GM23338 (cell line): ENCODE results near the gene CNTN1. TPM values are rescaled to one million over a fixed set of nuclear protein-coding genes. Genes with fewer than 3 reads are reported as not detected.

Experiments
- ATAC-seq: fragments of 200-7000 bp; cut with Tn5 transposase; 3 replicates; pipeline ENCODE4 v1.9.1; 2020
- DNase-seq: peaks from one replicate; pipeline ENCODE4 v3.0.0-alpha.2; 2015; ENCODE audit warnings: low spot score
- H2AFZ ChIP-seq: fragments of 200-600 bp; sonication (generic); 2 replicates; pipeline ENCODE4 v1.8.0; 2016; ENCODE audit warnings: antibody characterized with exemption, mild to moderate bottlenecking, moderate library complexity
- H3F3A ChIP-seq: fragments of 200-600 bp; sonication (generic); replicated peaks from 2 replicates; pipeline ENCODE4 v1.8.0; 2017; ENCODE audit warnings: antibody characterized with exemption, mixed run types, low read depth
- H3K27ac ChIP-seq: fragments of 200-600 bp; sonication (generic); 2 replicates; pipeline ENCODE4 v1.6.1; 2016; ENCODE audit warnings: low read depth
- H3K27me3 ChIP-seq: fragments of 200-600 bp; sonication (generic); 2 replicates; pipeline ENCODE4 v1.8.0; 2016; ENCODE audit warnings: mild to moderate bottlenecking, mixed run types, moderate library complexity; ENCODE audit not compliant: insufficient read depth
- H3K36me3 ChIP-seq: fragments of 200-600 bp; sonication (generic); 2 replicates; pipeline ENCODE4 v1.8.0; 2016; ENCODE audit warnings: mild to moderate bottlenecking; ENCODE audit not compliant: insufficient read depth
- H3K4me1 ChIP-seq: fragments of 200-600 bp; sonication (generic); 2 replicates; pipeline ENCODE4 v1.8.0; 2016; ENCODE audit warnings: mild to moderate bottlenecking, moderate library complexity; ENCODE audit not compliant: insufficient read depth
- H3K4me2 ChIP-seq: fragments of 200-600 bp; sonication (generic); 2 replicates; pipeline ENCODE4 v1.7.1; 2017; ENCODE audit warnings: mixed run types
- H3K4me3 ChIP-seq: fragments of 200-600 bp; sonication (generic); 2 replicates; pipeline ENCODE4 v1.6.1; 2016; ENCODE audit warnings: mixed run types
- H3K79me2 ChIP-seq: fragments of 200-600 bp; sonication (generic); replicated peaks from 2 replicates; pipeline ENCODE4 v1.8.0; 2017; ENCODE audit warnings: mild to moderate bottlenecking; ENCODE audit not compliant: insufficient read depth
- H3K9me2 ChIP-seq: fragments of 200-600 bp; sonication (generic); 2 replicates; pipeline ENCODE4 v1.8.0; 2017; ENCODE audit not compliant: insufficient read depth
- H4K20me1 ChIP-seq: fragments of 200-600 bp; sonication (generic); replicated peaks from 2 replicates; pipeline ENCODE4 v1.8.0; 2017; ENCODE audit warnings: mild to moderate bottlenecking; ENCODE audit not compliant: insufficient read depth
- H3K27ac Mint-ChIP-seq: 2 replicates; pipeline ENCODE4 v1.8.0; 2020; ENCODE audit warnings: inconsistent platforms, mild to moderate bottlenecking, moderate library complexity, mixed read lengths
- H3K27me3 Mint-ChIP-seq: 3 replicates; pipeline ENCODE4 v1.8.0; 2022; ENCODE audit warnings: low read depth, mild to moderate bottlenecking, moderate library complexity, mixed read lengths, inconsistent platforms; ENCODE audit not compliant: insufficient read depth, poor library complexity
- H3K36me3 Mint-ChIP-seq: 3 replicates; pipeline ENCODE4 v1.8.0; 2021; ENCODE audit warnings: low read depth, mild to moderate bottlenecking, inconsistent platforms, moderate library complexity, mixed read lengths
- H3K4me1 Mint-ChIP-seq: 3 replicates; pipeline ENCODE4 v1.8.0; 2020; ENCODE audit warnings: mild to moderate bottlenecking, inconsistent platforms, mixed read lengths
- H3K4me3 Mint-ChIP-seq: 3 replicates; pipeline ENCODE4 v1.8.0; 2021; ENCODE audit warnings: moderate library complexity, mild to moderate bottlenecking, inconsistent platforms, mixed read lengths
- H3K9me3 Mint-ChIP-seq: 3 replicates; pipeline ENCODE4 v1.8.0; 2020; ENCODE audit warnings: moderate library complexity, mild to moderate bottlenecking, inconsistent platforms, mixed read lengths
- CREB1 ChIP-seq: fragments of 250-450 bp; sonication (Bioruptor Pico); IDR thresholded peaks from 2 replicates; pipeline ENCODE4 v1.5.0; 2020; ENCODE audit warnings: low read depth, mild to moderate bottlenecking, moderate library complexity
- CTCF ChIP-seq, 2 experiments: fragments of 200-600 bp in 1 of 2; sonication (generic) in 1 of 2; conservative IDR thresholded peaks; 2 replicates each; pipeline versions ENCODE4 v1.5.1 to v1.6.1; 2016 to 2017; ENCODE audit warnings: antibody characterized with exemption in 2 of 2, low read depth in 2 of 2, mild to moderate bottlenecking in 2 of 2, moderate library complexity in 1 of 2
- EZH2 ChIP-seq: fragments of 200-600 bp; sonication (generic); IDR thresholded peaks from one replicate; pipeline ENCODE4 v1.8.0; 2017; ENCODE audit warnings: antibody characterized with exemption, mild to moderate bottlenecking, low read depth; ENCODE audit not compliant: unreplicated experiment
- EZH2phosphoT487 ChIP-seq: fragments of 200-600 bp; sonication (generic); IDR thresholded peaks from one replicate; pipeline ENCODE4 v1.8.1; 2018; ENCODE audit warnings: antibody characterized with exemption; ENCODE audit not compliant: unreplicated experiment
- JUNB ChIP-seq: IDR thresholded peaks from one replicate; pipeline ENCODE4 v1.6.1; 2016; ENCODE audit warnings: antibody characterized with exemption; ENCODE audit not compliant: unreplicated experiment
- NANOG ChIP-seq: IDR thresholded peaks from 2 replicates; pipeline ENCODE4 v1.6.1; 2016; ENCODE audit warnings: antibody characterized with exemption, borderline replicate concordance
- POLR2AphosphoS5 ChIP-seq: IDR thresholded peaks from 2 replicates; pipeline ENCODE4 v1.6.1; 2016; ENCODE audit warnings: antibody characterized with exemption, low read depth
- ZNF331 ChIP-seq: fragments of 250-450 bp; sonication (Bioruptor Pico); IDR thresholded peaks from 2 replicates; pipeline ENCODE4 v1.5.0; 2020; ENCODE audit warnings: low read depth, mild to moderate bottlenecking, moderate library complexity
- polyA plus RNA-seq: library from polyadenylated mRNA; unstranded; fragments of >200 nt; fragmentation: Nextera tagmentation; extraction: Ambion mirVana; gene quantifications from 2 replicates; pipeline ENCODE4 v1.2.1, GENCODE V29; 2016
- total RNA-seq: library from RNA; depleted of rRNA; stranded (reverse); fragments of >200 nt; shearing (Covaris generic); gene quantifications from 2 replicates; pipeline ENCODE4 v1.2.3, GENCODE V29; 2014
- TF ChIP-seq, protein P1 (sequence below): IDR thresholded peaks from one replicate; pipeline ENCODE4 v1.6.1; 2018; ENCODE audit warnings: antibody characterized with exemption; ENCODE audit not compliant: unreplicated experiment
- TF ChIP-seq, protein P2 (sequence below): fragments of 250-450 bp; sonication (Bioruptor Pico); IDR thresholded peaks from 2 replicates; pipeline ENCODE4 v1.5.0; 2020; ENCODE audit warnings: mild to moderate bottlenecking, moderate library complexity
- TF ChIP-seq, protein P3 (sequence below): IDR thresholded peaks from 2 replicates; pipeline ENCODE4 v1.6.1; 2016; ENCODE audit warnings: antibody characterized with exemption

Gene CNTN1
- total and polyA plus RNA-seq, 2 experiments from 2014 or later, result 5.0 to 27.0 TPM

DNA sequence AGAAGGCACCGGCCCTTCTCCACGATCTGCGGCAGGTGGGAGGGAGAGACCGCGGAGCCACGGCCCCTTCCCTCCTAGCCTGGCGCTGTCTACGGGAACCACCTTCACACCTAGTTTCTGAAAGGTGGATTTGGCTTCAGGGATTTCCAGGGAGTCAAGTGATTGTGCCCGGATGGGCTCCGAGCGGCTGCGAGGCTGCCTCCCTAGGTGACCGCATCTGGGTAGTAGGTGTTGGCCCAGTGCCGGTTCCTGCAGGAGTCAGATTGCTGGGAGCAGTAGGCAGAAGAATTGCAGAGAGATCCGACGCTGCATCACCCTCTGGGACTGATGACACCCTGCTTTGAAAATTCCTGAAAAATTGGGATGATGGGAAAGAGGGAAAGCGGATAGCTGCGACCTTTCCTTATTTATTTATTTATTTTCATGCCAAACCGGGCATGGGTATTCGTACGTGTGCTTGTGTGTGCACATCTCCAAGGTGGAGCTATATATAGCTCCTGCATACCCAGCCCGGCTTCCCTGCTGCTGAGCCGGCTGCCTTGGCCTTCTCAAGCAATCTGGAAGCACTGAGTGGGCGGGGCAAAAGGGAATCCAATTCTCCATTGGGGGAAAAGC, 1.1 kb downstream of the CNTN1 start:
- peak; percentile 81 for DNase-seq
- TF ChIP-seq CREB1 (no peak), EZH2phosphoT487 (no peak), JUNB (no peak), NANOG (no peak), POLR2AphosphoS5 (no peak), CTCF (conservative IDR thresholded peaks at IDR 0.05; ENCODE audit: low read depth in 2 of 2) (no peak), EZH2 (no peak), ZNF331 (CRISPR knock-in tag) (no peak)
- TF ChIP-seq, protein P1, sequence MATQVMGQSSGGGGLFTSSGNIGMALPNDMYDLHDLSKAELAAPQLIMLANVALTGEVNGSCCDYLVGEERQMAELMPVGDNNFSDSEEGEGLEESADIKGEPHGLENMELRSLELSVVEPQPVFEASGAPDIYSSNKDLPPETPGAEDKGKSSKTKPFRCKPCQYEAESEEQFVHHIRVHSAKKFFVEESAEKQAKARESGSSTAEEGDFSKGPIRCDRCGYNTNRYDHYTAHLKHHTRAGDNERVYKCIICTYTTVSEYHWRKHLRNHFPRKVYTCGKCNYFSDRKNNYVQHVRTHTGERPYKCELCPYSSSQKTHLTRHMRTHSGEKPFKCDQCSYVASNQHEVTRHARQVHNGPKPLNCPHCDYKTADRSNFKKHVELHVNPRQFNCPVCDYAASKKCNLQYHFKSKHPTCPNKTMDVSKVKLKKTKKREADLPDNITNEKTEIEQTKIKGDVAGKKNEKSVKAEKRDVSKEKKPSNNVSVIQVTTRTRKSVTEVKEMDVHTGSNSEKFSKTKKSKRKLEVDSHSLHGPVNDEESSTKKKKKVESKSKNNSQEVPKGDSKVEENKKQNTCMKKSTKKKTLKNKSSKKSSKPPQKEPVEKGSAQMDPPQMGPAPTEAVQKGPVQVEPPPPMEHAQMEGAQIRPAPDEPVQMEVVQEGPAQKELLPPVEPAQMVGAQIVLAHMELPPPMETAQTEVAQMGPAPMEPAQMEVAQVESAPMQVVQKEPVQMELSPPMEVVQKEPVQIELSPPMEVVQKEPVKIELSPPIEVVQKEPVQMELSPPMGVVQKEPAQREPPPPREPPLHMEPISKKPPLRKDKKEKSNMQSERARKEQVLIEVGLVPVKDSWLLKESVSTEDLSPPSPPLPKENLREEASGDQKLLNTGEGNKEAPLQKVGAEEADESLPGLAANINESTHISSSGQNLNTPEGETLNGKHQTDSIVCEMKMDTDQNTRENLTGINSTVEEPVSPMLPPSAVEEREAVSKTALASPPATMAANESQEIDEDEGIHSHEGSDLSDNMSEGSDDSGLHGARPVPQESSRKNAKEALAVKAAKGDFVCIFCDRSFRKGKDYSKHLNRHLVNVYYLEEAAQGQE, result no peak
- TF ChIP-seq, protein P2, sequence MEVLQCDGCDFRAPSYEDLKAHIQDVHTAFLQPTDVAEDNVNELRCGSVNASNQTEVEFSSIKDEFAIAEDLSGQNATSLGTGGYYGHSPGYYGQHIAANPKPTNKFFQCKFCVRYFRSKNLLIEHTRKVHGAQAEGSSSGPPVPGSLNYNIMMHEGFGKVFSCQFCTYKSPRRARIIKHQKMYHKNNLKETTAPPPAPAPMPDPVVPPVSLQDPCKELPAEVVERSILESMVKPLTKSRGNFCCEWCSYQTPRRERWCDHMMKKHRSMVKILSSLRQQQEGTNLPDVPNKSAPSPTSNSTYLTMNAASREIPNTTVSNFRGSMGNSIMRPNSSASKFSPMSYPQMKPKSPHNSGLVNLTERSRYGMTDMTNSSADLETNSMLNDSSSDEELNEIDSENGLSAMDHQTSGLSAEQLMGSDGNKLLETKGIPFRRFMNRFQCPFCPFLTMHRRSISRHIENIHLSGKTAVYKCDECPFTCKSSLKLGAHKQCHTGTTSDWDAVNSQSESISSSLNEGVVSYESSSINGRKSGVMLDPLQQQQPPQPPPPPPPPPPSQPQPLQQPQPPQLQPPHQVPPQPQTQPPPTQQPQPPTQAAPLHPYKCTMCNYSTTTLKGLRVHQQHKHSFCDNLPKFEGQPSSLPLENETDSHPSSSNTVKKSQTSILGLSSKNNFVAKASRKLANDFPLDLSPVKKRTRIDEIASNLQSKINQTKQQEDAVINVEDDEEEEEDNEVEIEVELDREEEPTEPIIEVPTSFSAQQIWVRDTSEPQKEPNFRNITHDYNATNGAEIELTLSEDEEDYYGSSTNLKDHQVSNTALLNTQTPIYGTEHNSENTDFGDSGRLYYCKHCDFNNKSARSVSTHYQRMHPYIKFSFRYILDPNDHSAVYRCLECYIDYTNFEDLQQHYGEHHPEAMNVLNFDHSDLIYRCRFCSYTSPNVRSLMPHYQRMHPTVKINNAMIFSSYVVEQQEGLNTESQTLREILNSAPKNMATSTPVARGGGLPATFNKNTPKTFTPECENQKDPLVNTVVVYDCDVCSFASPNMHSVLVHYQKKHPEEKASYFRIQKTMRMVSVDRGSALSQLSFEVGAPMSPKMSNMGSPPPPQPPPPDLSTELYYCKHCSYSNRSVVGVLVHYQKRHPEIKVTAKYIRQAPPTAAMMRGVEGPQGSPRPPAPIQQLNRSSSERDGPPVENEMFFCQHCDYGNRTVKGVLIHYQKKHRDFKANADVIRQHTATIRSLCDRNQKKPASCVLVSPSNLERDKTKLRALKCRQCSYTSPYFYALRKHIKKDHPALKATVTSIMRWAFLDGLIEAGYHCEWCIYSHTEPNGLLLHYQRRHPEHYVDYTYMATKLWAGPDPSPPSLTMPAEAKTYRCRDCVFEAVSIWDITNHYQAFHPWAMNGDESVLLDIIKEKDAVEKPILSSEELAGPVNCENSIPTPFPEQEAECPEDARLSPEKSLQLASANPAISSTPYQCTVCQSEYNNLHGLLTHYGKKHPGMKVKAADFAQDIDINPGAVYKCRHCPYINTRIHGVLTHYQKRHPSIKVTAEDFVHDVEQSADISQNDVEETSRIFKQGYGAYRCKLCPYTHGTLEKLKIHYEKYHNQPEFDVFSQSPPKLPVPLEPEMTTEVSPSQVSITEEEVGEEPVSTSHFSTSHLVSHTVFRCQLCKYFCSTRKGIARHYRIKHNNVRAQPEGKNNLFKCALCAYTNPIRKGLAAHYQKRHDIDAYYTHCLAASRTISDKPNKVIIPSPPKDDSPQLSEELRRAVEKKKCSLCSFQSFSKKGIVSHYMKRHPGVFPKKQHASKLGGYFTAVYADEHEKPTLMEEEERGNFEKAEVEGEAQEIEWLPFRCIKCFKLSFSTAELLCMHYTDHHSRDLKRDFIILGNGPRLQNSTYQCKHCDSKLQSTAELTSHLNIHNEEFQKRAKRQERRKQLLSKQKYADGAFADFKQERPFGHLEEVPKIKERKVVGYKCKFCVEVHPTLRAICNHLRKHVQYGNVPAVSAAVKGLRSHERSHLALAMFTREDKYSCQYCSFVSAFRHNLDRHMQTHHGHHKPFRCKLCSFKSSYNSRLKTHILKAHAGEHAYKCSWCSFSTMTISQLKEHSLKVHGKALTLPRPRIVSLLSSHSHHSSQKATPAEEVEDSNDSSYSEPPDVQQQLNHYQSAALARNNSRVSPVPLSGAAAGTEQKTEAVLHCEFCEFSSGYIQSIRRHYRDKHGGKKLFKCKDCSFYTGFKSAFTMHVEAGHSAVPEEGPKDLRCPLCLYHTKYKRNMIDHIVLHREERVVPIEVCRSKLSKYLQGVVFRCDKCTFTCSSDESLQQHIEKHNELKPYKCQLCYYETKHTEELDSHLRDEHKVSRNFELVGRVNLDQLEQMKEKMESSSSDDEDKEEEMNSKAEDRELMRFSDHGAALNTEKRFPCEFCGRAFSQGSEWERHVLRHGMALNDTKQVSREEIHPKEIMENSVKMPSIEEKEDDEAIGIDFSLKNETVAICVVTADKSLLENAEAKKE (CRISPR knock-in tag), result no peak
- TF ChIP-seq, protein P3, sequence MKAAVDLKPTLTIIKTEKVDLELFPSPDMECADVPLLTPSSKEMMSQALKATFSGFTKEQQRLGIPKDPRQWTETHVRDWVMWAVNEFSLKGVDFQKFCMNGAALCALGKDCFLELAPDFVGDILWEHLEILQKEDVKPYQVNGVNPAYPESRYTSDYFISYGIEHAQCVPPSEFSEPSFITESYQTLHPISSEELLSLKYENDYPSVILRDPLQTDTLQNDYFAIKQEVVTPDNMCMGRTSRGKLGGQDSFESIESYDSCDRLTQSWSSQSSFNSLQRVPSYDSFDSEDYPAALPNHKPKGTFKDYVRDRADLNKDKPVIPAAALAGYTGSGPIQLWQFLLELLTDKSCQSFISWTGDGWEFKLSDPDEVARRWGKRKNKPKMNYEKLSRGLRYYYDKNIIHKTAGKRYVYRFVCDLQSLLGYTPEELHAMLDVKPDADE, result no peak

More for the DNA sequence above, 1.1 kb downstream of the CNTN1 start:
- peak overlapping the region; percentile 93 for H3K4me2 ChIP-seq
- no peaks in the 10 kb centered on the region for H3K36me3 Mint-ChIP-seq
- peaks cover 6% of the 10 kb centered on the region for H3K27me3 Mint-ChIP-seq
- peaks cover 17% of the 10 kb centered on the region for H3K4me1 ChIP-seq
- peak; percentile 49 for ATAC-seq
- H3K27ac Mint-ChIP-seq, result no peak overlapping the region
- peaks cover 11% of the 10 kb centered on the region for H3K4me1 Mint-ChIP-seq
- no peaks in the 10 kb centered on the region; the same call in 1 of the 2 replicates for H3F3A ChIP-seq
- H3K79me2 ChIP-seq, result no peaks in the 10 kb centered on the region; the same call in 1 of the 2 replicates
- H4K20me1 ChIP-seq, result no peaks in the 10 kb centered on the region
- no peaks in the 10 kb centered on the region for H3K27me3 ChIP-seq
- peak overlapping the region; percentile 92 for H2AFZ ChIP-seq
- H3K9me3 Mint-ChIP-seq, result no peaks in the 10 kb centered on the region
- H3K9me2 ChIP-seq, result no peaks in the 10 kb centered on the region
- peak overlapping the region; percentile 92 for H3K4me3 Mint-ChIP-seq
- H3K36me3 ChIP-seq, result no peaks in the 10 kb centered on the region
- no peak overlapping the region for H3K27ac ChIP-seq
- peak overlapping the region; percentile 82 for H3K4me3 ChIP-seq
